Mucosa of gallbladder (tissue), 1 donor: ENCODE measurements around the gene ANAPC2. TPM values are rescaled to one million over a fixed set of nuclear protein-coding genes. Genes with fewer than 3 reads are reported as not detected.
A peak's percentile ranks its signal among the peaks of the same experiment; 100 is the strongest.

Experiments used
- DNase-seq: peaks from one replicate; pipeline ENCODE4 v3.0.0-alpha.2; 2020; ENCODE audit warnings: low spot score
- total RNA-seq: library from RNA; stranded (reverse); gene quantifications from one replicate; pipeline ENCODE4 v1.2.1, GENCODE V29; 2021
- donor health status: DM: no; HTN: no; CAD: no.

Gene ANAPC2
- 64.6 TPM for total RNA-seq

GRCh38 chr9:137188490-137189296 lies at the start of gene ANAPC2, which contains the start of gene SSNA1:
ANAPC2 (minus strand) TSS chr9:137188560; CDS start chr9:137188532, 28 bp downstream.
SSNA1 (plus strand) TSS chr9:137188676; CDS start chr9:137188727, 51 bp downstream.
- peak; percentile 95 for DNase-seq

- DNase-seq = no peak
These were observed 48.6 kb upstream of the ANAPC2 start for GRCh38 chr9:137236936-137237421.

- peak; percentile 85 for DNase-seq
These were observed 48.0 kb upstream of the ANAPC2 start for GRCh38 chr9:137236238-137236935.

GRCh38 chr9:137235424-137236237 lies 47.3 kb upstream of the ANAPC2 start:
- DNase-seq = no peak

- no peak for DNase-seq
These were observed 46.5 kb upstream of the ANAPC2 start for GRCh38 chr9:137234758-137235423.

- no peak for DNase-seq
These were observed 45.8 kb upstream of the ANAPC2 start for GRCh38 chr9:137234055-137234697.

GRCh38 chr9:137233143-137233980 lies 45.0 kb upstream of the ANAPC2 start:
- no peak for DNase-seq

GRCh38 chr9:137232510-137232909 lies 44.1 kb upstream of the ANAPC2 start:
- DNase-seq = no peak

GRCh38 chr9:137232101-137232500 lies 43.7 kb upstream of the ANAPC2 start:
- no peak for DNase-seq

GRCh38 chr9:137231372-137232039 lies 43.1 kb upstream of the ANAPC2 start:
- DNase-seq = no peak

GRCh38 chr9:137230705-137231371 lies 42.5 kb upstream of the ANAPC2 start, which contains the start of gene SLC34A3:
SLC34A3 (plus strand) TSS chr9:137230901; CDS start chr9:137231703, 802 bp downstream.
- no peak for DNase-seq

GRCh38 chr9:137229903-137230704 lies 41.7 kb upstream of the ANAPC2 start:
- DNase-seq = no peak

- DNase-seq = no peak
These were observed 40.9 kb upstream of the ANAPC2 start for GRCh38 chr9:137228968-137229896.

- no peak for DNase-seq
These were observed 40.2 kb upstream of the ANAPC2 start for GRCh38 chr9:137228506-137228967.

GRCh38 chr9:137227853-137228505 lies 39.6 kb upstream of the ANAPC2 start:
- no peak for DNase-seq
